Loucy (cell line): ENCODE data around the gene NEDD4L.

Experiments used
- EZH2phosphoT487 ChIP-seq: fragments of 200-600 bp; IDR thresholded peaks from 2 replicates; pipeline ENCODE4 v1.6.1; 2018; ENCODE audit warnings: antibody characterized with exemption, mild to moderate bottlenecking, moderate library complexity, borderline replicate concordance
- TF ChIP-seq, protein P1 (sequence below): fragments of 200-600 bp; sonication (generic); conservative IDR thresholded peaks from 2 replicates; pipeline ENCODE4 v1.5.1; 2014; ENCODE audit warnings: mild to moderate bottlenecking, antibody characterized with exemption, low read length

DNA sequence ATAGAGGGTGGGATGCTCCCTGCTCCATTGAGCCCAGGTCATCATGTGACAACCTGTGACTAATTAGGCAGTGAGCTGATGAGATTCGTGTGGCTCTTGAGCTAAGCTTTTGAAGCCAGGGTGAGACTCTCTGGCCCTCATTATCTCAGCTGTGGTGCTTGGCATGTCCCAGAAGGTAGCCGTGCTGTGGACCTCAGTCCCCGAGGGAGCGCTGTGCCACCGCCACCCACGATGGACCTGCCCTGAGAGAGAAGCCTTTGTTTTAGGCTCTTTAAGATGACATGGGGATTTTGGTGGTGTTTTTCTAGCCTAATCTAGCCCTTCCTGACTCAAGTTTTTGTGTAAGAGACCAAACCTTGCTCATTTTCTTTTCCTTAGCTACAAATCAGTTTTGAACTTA lies 66.4 kb downstream of the NEDD4L start:
- TF ChIP-seq, protein P1, sequence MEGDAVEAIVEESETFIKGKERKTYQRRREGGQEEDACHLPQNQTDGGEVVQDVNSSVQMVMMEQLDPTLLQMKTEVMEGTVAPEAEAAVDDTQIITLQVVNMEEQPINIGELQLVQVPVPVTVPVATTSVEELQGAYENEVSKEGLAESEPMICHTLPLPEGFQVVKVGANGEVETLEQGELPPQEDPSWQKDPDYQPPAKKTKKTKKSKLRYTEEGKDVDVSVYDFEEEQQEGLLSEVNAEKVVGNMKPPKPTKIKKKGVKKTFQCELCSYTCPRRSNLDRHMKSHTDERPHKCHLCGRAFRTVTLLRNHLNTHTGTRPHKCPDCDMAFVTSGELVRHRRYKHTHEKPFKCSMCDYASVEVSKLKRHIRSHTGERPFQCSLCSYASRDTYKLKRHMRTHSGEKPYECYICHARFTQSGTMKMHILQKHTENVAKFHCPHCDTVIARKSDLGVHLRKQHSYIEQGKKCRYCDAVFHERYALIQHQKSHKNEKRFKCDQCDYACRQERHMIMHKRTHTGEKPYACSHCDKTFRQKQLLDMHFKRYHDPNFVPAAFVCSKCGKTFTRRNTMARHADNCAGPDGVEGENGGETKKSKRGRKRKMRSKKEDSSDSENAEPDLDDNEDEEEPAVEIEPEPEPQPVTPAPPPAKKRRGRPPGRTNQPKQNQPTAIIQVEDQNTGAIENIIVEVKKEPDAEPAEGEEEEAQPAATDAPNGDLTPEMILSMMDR: no peak
- TF ChIP-seq EZH2phosphoT487: no peak
